Upper lobe of right lung (tissue), 1 donor: ENCODE results near the gene BRF1. TPM values are rescaled to one million over a fixed set of nuclear protein-coding genes. Genes with fewer than 3 reads are reported as not detected.

Source experiments
- ATAC-seq: fragments of 200-7000 bp; cut with Tn5 transposase; one replicate; pipeline ENCODE4 v1.9.1; 2020; ENCODE audit warnings: mild to moderate bottlenecking, moderate library complexity
- DNase-seq: peaks from one replicate; pipeline ENCODE4 v3.0.0-alpha.2; 2020
- H3K27ac ChIP-seq: fragments of 200-600 bp; one replicate; pipeline ENCODE4 v1.8.0; 2022
- H3K27me3 ChIP-seq: fragments of 200-600 bp; one replicate; pipeline ENCODE4 v1.8.0; 2022; ENCODE audit warnings: mild to moderate bottlenecking
- H3K36me3 ChIP-seq: fragments of 200-600 bp; one replicate; pipeline ENCODE4 v1.8.0; 2022
- H3K4me1 ChIP-seq: fragments of 200-600 bp; one replicate; pipeline ENCODE4 v1.8.0; 2022
- H3K4me3 ChIP-seq: fragments of 200-600 bp; one replicate; pipeline ENCODE4 v1.8.0; 2022; ENCODE audit warnings: mild to moderate bottlenecking
- H3K9me3 ChIP-seq: fragments of 200-600 bp; one replicate; pipeline ENCODE4 v1.8.0; 2022
- intact Hi-C: fragments of 100-400 bp; cut with DNase I; formaldehyde crosslinking; loops from one replicate; pipeline ENCODE4 v1.11.0; 2022
- total RNA-seq: library from RNA; stranded (reverse); fragmentation: NEBNext Ultra II Directional; extraction: Animal tissue kit (Norgen Biotek cat#: 25700); gene quantifications from one replicate; pipeline ENCODE4 v1.2.1, GENCODE V29; 2021
- TF ChIP-seq, protein P1 (sequence below): fragments of 200-600 bp; IDR thresholded peaks from one replicate; pipeline ENCODE4 v1.8.0; 2022; ENCODE audit warnings: antibody characterized with exemption
- donor health status: DM: no; HTN: yes; CAD: no; lungs with severe emphysema.

Gene BRF1
- total RNA-seq, 1 donor from 2014 or later, result 31.2 TPM

DNA sequence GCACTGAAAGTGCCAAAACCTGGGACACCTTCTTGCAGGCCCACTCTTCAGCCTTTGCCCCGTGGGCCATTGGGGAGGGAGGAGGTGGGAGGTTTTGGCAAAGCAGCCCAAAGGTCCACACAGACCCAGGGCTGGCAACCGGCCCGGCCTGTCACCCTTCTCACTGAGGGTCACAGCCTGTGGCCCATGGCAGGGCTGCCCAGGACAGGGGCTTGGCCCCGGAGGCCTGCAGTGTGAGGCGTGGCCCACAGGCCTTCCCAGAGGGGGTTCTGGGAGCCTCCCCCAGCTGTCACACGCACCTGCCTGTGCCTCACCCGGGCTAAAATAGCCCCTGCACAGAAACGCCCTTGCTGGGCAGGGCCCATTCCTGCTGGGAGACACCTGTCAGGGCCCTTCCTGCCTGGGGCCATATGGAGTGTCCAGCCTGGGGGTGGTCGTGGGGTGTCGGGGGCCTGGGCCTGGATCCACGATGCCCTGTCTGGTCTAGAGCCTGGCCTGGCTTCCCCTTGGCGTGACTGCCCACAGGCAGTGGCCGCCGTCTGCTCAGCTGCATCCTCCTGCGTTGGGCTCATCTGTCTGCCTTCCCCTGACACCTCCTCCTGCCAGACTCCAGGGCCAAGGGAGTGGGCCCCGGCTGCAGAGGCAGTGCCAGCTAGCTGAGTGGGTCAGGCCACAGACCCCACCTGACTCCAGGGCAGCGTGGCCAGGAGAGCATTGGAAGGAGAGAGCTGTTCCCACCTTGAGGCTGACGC lies 33.0 kb upstream of the BRF1 start:
- DNase-seq (no peak), ATAC-seq (no peak)
- no peaks in the 10 kb centered on the region for H3K9me3 ChIP-seq
- H3K4me1 ChIP-seq, result peaks cover 37% of the 10 kb centered on the region
- H3K27me3 ChIP-seq, result no peaks in the 10 kb centered on the region
- TF ChIP-seq, protein P1, sequence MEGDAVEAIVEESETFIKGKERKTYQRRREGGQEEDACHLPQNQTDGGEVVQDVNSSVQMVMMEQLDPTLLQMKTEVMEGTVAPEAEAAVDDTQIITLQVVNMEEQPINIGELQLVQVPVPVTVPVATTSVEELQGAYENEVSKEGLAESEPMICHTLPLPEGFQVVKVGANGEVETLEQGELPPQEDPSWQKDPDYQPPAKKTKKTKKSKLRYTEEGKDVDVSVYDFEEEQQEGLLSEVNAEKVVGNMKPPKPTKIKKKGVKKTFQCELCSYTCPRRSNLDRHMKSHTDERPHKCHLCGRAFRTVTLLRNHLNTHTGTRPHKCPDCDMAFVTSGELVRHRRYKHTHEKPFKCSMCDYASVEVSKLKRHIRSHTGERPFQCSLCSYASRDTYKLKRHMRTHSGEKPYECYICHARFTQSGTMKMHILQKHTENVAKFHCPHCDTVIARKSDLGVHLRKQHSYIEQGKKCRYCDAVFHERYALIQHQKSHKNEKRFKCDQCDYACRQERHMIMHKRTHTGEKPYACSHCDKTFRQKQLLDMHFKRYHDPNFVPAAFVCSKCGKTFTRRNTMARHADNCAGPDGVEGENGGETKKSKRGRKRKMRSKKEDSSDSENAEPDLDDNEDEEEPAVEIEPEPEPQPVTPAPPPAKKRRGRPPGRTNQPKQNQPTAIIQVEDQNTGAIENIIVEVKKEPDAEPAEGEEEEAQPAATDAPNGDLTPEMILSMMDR, result no peak
- intact Hi-C loops, result no loop called here
- no peak overlapping the region for H3K4me3 ChIP-seq
- no peak overlapping the region for H3K27ac ChIP-seq
- H3K36me3 ChIP-seq, result no peaks in the 10 kb centered on the region

DNA sequence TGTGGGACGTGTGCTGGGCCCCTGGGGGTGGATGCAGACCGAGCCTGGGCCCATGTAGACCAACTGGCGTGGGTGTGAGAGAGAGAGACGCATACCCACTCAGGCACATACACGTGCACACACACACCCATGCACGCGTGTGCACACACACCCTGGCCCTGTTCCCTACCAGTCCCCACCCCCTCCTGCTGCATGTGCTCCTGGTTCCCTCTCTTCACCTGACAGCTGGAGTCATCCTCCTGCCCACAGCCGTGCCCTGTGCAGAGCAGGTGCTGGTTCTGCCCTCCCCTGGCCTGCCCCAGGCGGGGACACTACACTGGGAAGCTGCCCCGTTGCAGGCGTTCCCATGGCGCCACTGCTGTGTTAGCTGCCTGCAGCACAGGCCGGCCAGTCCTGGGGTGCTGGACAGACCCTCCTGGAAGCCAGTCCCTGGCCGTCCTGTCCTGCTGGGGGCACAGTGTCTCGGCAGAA lies 32.3 kb upstream of the BRF1 start:
- no peaks in the 10 kb centered on the region for H3K9me3 ChIP-seq
- H3K4me3 ChIP-seq, result no peak overlapping the region
- no peaks in the 10 kb centered on the region for H3K27me3 ChIP-seq
- TF ChIP-seq, protein P1, result no peak
- no peak overlapping the region for H3K27ac ChIP-seq
- no peaks in the 10 kb centered on the region for H3K36me3 ChIP-seq
- intact Hi-C loops, result no loop called here
- no peak for ATAC-seq
- DNase-seq, result no peak
- H3K4me1 ChIP-seq, result peaks cover 41% of the 10 kb centered on the region

DNA sequence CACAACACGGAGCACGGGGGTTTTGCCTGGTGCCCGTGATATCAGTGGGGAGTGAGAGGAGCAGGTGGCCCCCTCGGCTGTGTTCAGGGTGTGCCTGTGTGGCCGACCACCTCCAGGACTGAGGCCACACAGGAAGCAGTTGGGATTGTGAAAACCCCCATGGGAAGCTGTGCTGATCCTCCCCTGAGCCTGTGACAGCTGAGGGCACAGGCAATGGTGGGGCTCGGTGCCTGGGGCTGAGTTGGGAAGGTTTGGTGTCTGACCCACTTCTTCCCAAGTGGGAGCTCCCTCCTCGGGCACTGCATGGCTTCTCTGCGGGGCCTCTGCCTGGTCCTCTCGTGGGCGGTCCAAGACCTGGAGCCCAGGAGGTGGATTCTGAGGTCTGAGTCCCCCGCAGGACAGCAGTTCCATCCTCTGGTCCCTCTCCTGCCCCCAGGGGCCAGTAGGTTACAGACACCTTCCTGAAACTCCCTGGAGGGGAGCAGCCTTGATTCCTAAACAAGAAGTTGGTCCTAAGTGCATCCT lies 31.6 kb upstream of the BRF1 start:
- intact Hi-C loops, result no loop called here
- H3K36me3 ChIP-seq, result no peaks in the 10 kb centered on the region
- no peak overlapping the region for H3K4me3 ChIP-seq
- no peaks in the 10 kb centered on the region for H3K9me3 ChIP-seq
- ATAC-seq (no peak), DNase-seq (no peak)
- H3K27ac ChIP-seq, result no peak overlapping the region
- H3K27me3 ChIP-seq, result no peaks in the 10 kb centered on the region
- peaks cover 36% of the 10 kb centered on the region for H3K4me1 ChIP-seq
- TF ChIP-seq, protein P1, result no peak

DNA sequence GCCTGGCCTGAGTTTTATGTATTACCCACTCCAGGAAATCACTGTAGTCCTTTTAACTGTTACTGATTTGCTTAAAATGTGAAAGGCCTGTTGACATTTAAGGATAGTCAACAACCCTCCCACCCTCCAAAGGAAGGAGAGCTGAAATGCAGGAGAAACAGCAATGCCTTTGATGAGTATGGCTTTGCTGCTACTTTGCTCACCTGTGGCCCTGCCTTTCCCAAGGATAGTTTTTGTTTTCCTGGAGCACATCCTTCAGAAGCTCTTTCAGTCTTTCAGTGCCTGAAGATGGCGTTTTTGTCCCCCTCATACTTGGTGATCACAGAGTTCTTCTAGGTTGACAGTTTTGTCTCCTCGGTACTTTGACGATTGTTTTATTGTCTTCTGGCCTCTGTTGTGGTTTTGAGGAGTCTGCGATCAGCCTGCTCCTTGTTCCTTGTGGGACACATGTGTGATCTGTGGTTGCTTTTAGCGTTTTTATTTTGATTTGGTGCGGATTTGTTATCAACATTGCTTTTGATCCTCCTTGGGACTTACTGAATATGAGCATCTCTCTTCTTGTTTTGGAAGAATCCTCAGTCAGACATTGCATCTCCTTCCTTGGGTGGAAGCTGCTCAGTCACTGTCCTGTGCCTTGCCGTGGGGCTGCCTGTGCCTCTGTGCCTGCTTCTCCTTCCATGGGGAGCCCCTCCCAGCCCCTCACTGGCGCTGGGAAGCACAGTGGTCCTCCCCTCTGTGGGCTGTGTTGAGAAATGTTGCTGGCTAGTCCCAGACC lies 31.0 kb upstream of the BRF1 start:
- Histone ChIP-seq H3K27me3 (no peaks in the 10 kb centered on the region), H3K9me3 (no peaks in the 10 kb centered on the region), H3K27ac (peak overlapping the region; percentile 58), H3K4me1 (peaks cover 36% of the 10 kb centered on the region), H3K4me3 (no peak overlapping the region), H3K36me3 (no peaks in the 10 kb centered on the region)
- ATAC-seq (no peak), DNase-seq (no peak)
- intact Hi-C loops, result no loop called here
- TF ChIP-seq, protein P1, result no peak

DNA sequence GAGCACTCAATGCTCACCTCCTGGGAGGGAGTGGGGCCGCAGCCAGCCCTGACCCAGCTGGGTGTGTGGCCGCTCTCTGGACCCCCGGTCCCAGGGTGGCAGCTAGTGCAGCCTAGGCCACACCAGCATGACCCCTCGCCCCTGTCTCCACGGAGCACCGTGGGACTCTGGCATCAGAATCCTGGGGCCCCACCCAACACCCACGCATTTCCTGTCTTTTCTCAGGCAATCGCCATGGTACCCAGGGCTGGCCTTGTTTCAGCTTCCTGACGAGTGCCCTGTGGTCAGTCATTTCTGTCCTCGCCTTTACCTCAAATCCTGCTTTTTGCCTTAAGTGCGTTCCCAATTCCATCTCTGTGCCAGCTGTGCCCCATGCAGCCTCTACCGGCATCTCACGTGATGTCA lies 29.7 kb upstream of the BRF1 start:
- intact Hi-C loops, result no loop called here
- Histone ChIP-seq H3K4me1 (peaks cover 36% of the 10 kb centered on the region), H3K9me3 (no peaks in the 10 kb centered on the region), H3K4me3 (no peak overlapping the region), H3K27ac (peak overlapping the region; percentile 58), H3K27me3 (no peaks in the 10 kb centered on the region), H3K36me3 (no peaks in the 10 kb centered on the region)
- DNase-seq (peak; percentile 73), ATAC-seq (peak; percentile 64)
- TF ChIP-seq, protein P1, result no peak
